Measurements from ENCODE around the gene PNPLA7. TPM values are rescaled to one million over a fixed set of nuclear protein-coding genes. Genes with fewer than 3 reads are reported as not detected.

The PNPLA7 gene
- total RNA-seq, 1 donor, result 2.3 TPM

Other genes with a start within 250 kb of the PNPLA7 start
- gene NRARP, start 248.1 kb downstream of the PNPLA7 start, total RNA-seq, result 1.8 TPM
- 6.1 TPM for gene EXD3, start 127.2 kb downstream of the PNPLA7 start, total RNA-seq
- gene NOXA1, start 127.0 kb downstream of the PNPLA7 start, total RNA-seq, result 2.2 TPM
- not detected for gene ENTPD8, start 109.0 kb downstream of the PNPLA7 start, total RNA-seq
- gene NSMF, start 91.1 kb downstream of the PNPLA7 start, total RNA-seq, result 23.7 TPM
- 15.6 TPM for gene MRPL41, start 1.5 kb upstream of the PNPLA7 start, total RNA-seq
- gene DPH7, start 28.5 kb upstream of the PNPLA7 start, total RNA-seq, result 17.6 TPM
- gene ZMYND19, start 40.1 kb upstream of the PNPLA7 start, total RNA-seq, result 1.4 TPM
- gene ARRDC1, start 55.3 kb upstream of the PNPLA7 start, total RNA-seq, result 28.7 TPM
- 56.6 TPM for gene EHMT1, start 68.6 kb upstream of the PNPLA7 start, total RNA-seq

All from mononuclear cell (primary cell).